ENCODE data around the gene CSF1R.

CSF1R gene

GRCh38 chr5:150105928-150106615, 19.7 kb upstream of the CSF1R start:
- no peak overlapping the region for H3K27ac ChIP-seq (ENCODE audit: low read length)
- no peak overlapping the region for H3K9ac ChIP-seq (ENCODE audit: low read depth, low read length)
- H3K4me2 ChIP-seq (ENCODE audit: insufficient read depth, low read length), result no peak overlapping the region
- no peak overlapping the region for H3K4me3 ChIP-seq (ENCODE audit: low read depth in 1 of 2, low read length in 2 of 2)
- no peak overlapping the region for H2AFZ ChIP-seq (ENCODE audit: low read depth, low read length)
- H4K20me1 ChIP-seq (ENCODE audit: insufficient read depth, low read length), result 0 out of 2 replicates have a peak, but pooled peaks cover under 1% of the 10 kb centered on the region
- DNase-seq (no peak), ATAC-seq (ENCODE audit: insufficient read depth, low read depth) (no peak)
- H3K4me1 ChIP-seq (ENCODE audit: insufficient read depth, low read length), result no peaks in the 10 kb centered on the region
- no peaks in the 10 kb centered on the region for H3K36me3 ChIP-seq (ENCODE audit: insufficient read depth, low read length)
- peaks cover 13% of the 10 kb centered on the region for H3K27me3 ChIP-seq (ENCODE audit: insufficient read depth, low read length, poor library complexity)
- no peak for TF ChIP-seq EZH2 (IDR thresholded peaks at IDR 0.05; ENCODE audit: borderline replicate concordance, low read depth, low read length, severe bottlenecking)
- TF ChIP-seq, protein P1, sequence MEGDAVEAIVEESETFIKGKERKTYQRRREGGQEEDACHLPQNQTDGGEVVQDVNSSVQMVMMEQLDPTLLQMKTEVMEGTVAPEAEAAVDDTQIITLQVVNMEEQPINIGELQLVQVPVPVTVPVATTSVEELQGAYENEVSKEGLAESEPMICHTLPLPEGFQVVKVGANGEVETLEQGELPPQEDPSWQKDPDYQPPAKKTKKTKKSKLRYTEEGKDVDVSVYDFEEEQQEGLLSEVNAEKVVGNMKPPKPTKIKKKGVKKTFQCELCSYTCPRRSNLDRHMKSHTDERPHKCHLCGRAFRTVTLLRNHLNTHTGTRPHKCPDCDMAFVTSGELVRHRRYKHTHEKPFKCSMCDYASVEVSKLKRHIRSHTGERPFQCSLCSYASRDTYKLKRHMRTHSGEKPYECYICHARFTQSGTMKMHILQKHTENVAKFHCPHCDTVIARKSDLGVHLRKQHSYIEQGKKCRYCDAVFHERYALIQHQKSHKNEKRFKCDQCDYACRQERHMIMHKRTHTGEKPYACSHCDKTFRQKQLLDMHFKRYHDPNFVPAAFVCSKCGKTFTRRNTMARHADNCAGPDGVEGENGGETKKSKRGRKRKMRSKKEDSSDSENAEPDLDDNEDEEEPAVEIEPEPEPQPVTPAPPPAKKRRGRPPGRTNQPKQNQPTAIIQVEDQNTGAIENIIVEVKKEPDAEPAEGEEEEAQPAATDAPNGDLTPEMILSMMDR (IDR thresholded peaks at IDR 0.05; ENCODE audit: borderline replicate concordance, extremely low read depth, low read length, poor library complexity, severe bottlenecking), result no peak
- H3K9me3 ChIP-seq (ENCODE audit: insufficient read depth, low read length, severe bottlenecking), result no peaks in the 10 kb centered on the region
- H3K79me2 ChIP-seq (ENCODE audit: insufficient read depth, low read length), result no peaks in the 10 kb centered on the region

DNA sequence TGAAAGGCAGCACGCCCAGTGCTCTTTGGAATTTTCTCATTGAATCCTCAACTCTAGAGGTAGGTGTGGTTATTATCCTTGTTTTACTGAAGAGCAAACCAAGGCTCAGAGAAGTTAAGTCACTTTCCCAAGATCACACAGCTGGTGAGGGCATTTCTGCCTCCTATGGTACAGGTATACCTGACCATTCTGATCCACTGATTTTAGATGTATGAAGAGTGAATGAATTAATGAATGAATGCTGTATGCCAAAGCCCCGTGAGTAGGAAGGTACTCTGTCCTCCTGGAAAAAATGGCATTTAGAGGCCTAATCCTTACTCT, 18.2 kb upstream of the CSF1R start:
- no peak for TF ChIP-seq EZH2 (IDR thresholded peaks at IDR 0.05; ENCODE audit: borderline replicate concordance, low read depth, low read length, severe bottlenecking)
- TF ChIP-seq, protein P1 (IDR thresholded peaks at IDR 0.05; ENCODE audit: borderline replicate concordance, extremely low read depth, low read length, poor library complexity, severe bottlenecking), result no peak
- Histone ChIP-seq H3K27me3 (ENCODE audit: insufficient read depth, low read length, poor library complexity) (peaks cover 11% of the 10 kb centered on the region), H2AFZ (ENCODE audit: low read depth, low read length) (no peak overlapping the region), H3K36me3 (ENCODE audit: insufficient read depth, low read length) (no peaks in the 10 kb centered on the region), H3K79me2 (ENCODE audit: insufficient read depth, low read length) (no peaks in the 10 kb centered on the region), H3K4me3 (ENCODE audit: low read depth in 1 of 2, low read length in 2 of 2) (no peak overlapping the region), H3K27ac (ENCODE audit: low read length) (no peak overlapping the region), H4K20me1 (ENCODE audit: insufficient read depth, low read length) (0 out of 2 replicates have a peak, but pooled peaks cover 3% of the 10 kb centered on the region), H3K4me2 (ENCODE audit: insufficient read depth, low read length) (no peak overlapping the region), H3K9ac (ENCODE audit: low read depth, low read length) (no peak overlapping the region), H3K4me1 (ENCODE audit: insufficient read depth, low read length) (no peaks in the 10 kb centered on the region), H3K9me3 (ENCODE audit: insufficient read depth, low read length, severe bottlenecking) (no peaks in the 10 kb centered on the region)
- DNase-seq (no peak), ATAC-seq (ENCODE audit: insufficient read depth, low read depth) (no peak)

GRCh38 chr5:150103678-150104549, 17.6 kb upstream of the CSF1R start:
- Histone ChIP-seq H3K79me2 (ENCODE audit: insufficient read depth, low read length) (no peaks in the 10 kb centered on the region), H3K4me2 (ENCODE audit: insufficient read depth, low read length) (no peak overlapping the region), H3K9me3 (ENCODE audit: insufficient read depth, low read length, severe bottlenecking) (no peaks in the 10 kb centered on the region), H3K9ac (ENCODE audit: low read depth, low read length) (no peak overlapping the region), H3K4me3 (ENCODE audit: low read depth in 1 of 2, low read length in 2 of 2) (no peak overlapping the region), H3K27me3 (ENCODE audit: insufficient read depth, low read length, poor library complexity) (peaks cover 8% of the 10 kb centered on the region), H3K36me3 (ENCODE audit: insufficient read depth, low read length) (no peaks in the 10 kb centered on the region), H2AFZ (ENCODE audit: low read depth, low read length) (no peak overlapping the region), H3K27ac (ENCODE audit: low read length) (no peak overlapping the region), H4K20me1 (ENCODE audit: insufficient read depth, low read length) (0 out of 2 replicates have a peak, but pooled peaks cover 3% of the 10 kb centered on the region), H3K4me1 (ENCODE audit: insufficient read depth, low read length) (no peaks in the 10 kb centered on the region)
- DNase-seq (no peak), ATAC-seq (ENCODE audit: insufficient read depth, low read depth) (no peak)
- TF ChIP-seq, protein P1 (IDR thresholded peaks at IDR 0.05; ENCODE audit: borderline replicate concordance, extremely low read depth, low read length, poor library complexity, severe bottlenecking), result no peak
- no peak for TF ChIP-seq EZH2 (IDR thresholded peaks at IDR 0.05; ENCODE audit: borderline replicate concordance, low read depth, low read length, severe bottlenecking)
